H9 (cell line): Measurements from ENCODE around the gene THRB. TPM values are rescaled to one million over a fixed set of nuclear protein-coding genes. Genes with fewer than 3 reads are reported as not detected.

Source experiments
- DNase-seq: peaks from one replicate; pipeline ENCODE4 v3.0.0-alpha.2; 2017
- H2AFZ ChIP-seq: one replicate; pipeline ENCODE4 v1.6.1; 2013; ENCODE audit warnings: mild to moderate bottlenecking, low read length, control low read depth, moderate library complexity
- H2AK5ac ChIP-seq: 2 replicates; pipeline ENCODE4 v1.6.1; 2013; ENCODE audit warnings: low read length, control low read depth, mixed read lengths; ENCODE audit not compliant: insufficient read length
- H2BK120ac ChIP-seq: one replicate; pipeline ENCODE4 v1.6.1; 2013; ENCODE audit warnings: low read depth, mild to moderate bottlenecking, low read length, control low read depth, inconsistent platforms; ENCODE audit not compliant: poor library complexity, severe bottlenecking
- H2BK12ac ChIP-seq: 2 replicates; pipeline ENCODE4 v1.6.1; 2013; ENCODE audit warnings: low read length, control low read depth, mixed read lengths, low read depth; ENCODE audit not compliant: insufficient read length
- H2BK15ac ChIP-seq: 2 replicates; pipeline ENCODE4 v1.6.1; 2013; ENCODE audit warnings: low read depth, low read length, control low read depth
- H2BK20ac ChIP-seq: one replicate; pipeline ENCODE4 v1.6.1; 2013; ENCODE audit warnings: low read depth, mild to moderate bottlenecking, low read length, control low read depth, inconsistent platforms; ENCODE audit not compliant: poor library complexity, severe bottlenecking
- H2BK5ac ChIP-seq: 2 replicates; pipeline ENCODE4 v1.6.1; 2013; ENCODE audit warnings: low read length, control low read depth, mixed read lengths; ENCODE audit not compliant: insufficient read length
- H3K14ac ChIP-seq: 2 replicates; pipeline ENCODE4 v1.6.1; 2013; ENCODE audit warnings: low read length, control low read depth; ENCODE audit not compliant: insufficient read depth
- H3K18ac ChIP-seq: 2 replicates; pipeline ENCODE4 v1.6.1; 2013; ENCODE audit warnings: low read depth, mild to moderate bottlenecking, mixed read lengths, low read length, control low read depth; ENCODE audit not compliant: insufficient read length
- H3K23ac ChIP-seq: 2 replicates; pipeline ENCODE4 v1.6.1; 2013; ENCODE audit warnings: low read length, control low read depth, mixed read lengths, low read depth; ENCODE audit not compliant: insufficient read length
- H3K23me2 ChIP-seq: 2 replicates; pipeline ENCODE4 v1.6.1; 2013; ENCODE audit warnings: low read depth, mild to moderate bottlenecking, mixed read lengths, low read length, control low read depth; ENCODE audit not compliant: insufficient read length, poor library complexity, severe bottlenecking
- H3K27ac ChIP-seq: 2 replicates; pipeline ENCODE4 v1.5.1; 2013; ENCODE audit warnings: low read length, control low read depth, mixed read lengths, low read depth; ENCODE audit not compliant: insufficient read length
- H3K27me3 ChIP-seq: 2 replicates; pipeline ENCODE4 v1.6.1; 2013; ENCODE audit warnings: low read length, control low read depth, inconsistent platforms; ENCODE audit not compliant: insufficient read depth
- H3K4ac ChIP-seq: 2 replicates; pipeline ENCODE4 v1.6.1; 2013; ENCODE audit warnings: low read depth, mild to moderate bottlenecking, control low read depth, inconsistent platforms, low read length, moderate library complexity
- H3K4me1 ChIP-seq: 2 replicates; pipeline ENCODE4 v1.6.1; 2013; ENCODE audit warnings: low read length, control low read depth, inconsistent platforms; ENCODE audit not compliant: insufficient read depth
- H3K4me2 ChIP-seq: 2 replicates; pipeline ENCODE4 v1.6.1; 2013; ENCODE audit warnings: low read length, control low read depth, mixed read lengths; ENCODE audit not compliant: insufficient read length, insufficient read depth
- H3K56ac ChIP-seq: 2 replicates; pipeline ENCODE4 v1.6.1; 2013; ENCODE audit warnings: low read depth, mild to moderate bottlenecking, mixed read lengths, low read length, control low read depth; ENCODE audit not compliant: insufficient read length
- H3K79me1 ChIP-seq: 2 replicates; pipeline ENCODE4 v1.6.1; 2013; ENCODE audit warnings: low read depth, mild to moderate bottlenecking, moderate library complexity, low read length, control low read depth, inconsistent platforms; ENCODE audit not compliant: insufficient read depth, poor library complexity, severe bottlenecking
- H3K79me2 ChIP-seq: 2 replicates; pipeline ENCODE4 v1.6.1; 2013; ENCODE audit warnings: low read length, control low read depth, inconsistent platforms; ENCODE audit not compliant: insufficient read depth
- H3K9ac ChIP-seq: 2 replicates; pipeline ENCODE4 v1.6.1; 2013; ENCODE audit warnings: low read length, control low read depth, mixed read lengths; ENCODE audit not compliant: insufficient read length; ENCODE audit errors: extremely low read depth
- H3K9me3 ChIP-seq: one replicate; pipeline ENCODE4 v1.6.1; 2013; ENCODE audit warnings: low read depth, low read length, inconsistent platforms; ENCODE audit not compliant: control insufficient read depth
- H3T11ph ChIP-seq: one replicate; pipeline ENCODE4 v1.6.1; 2013; ENCODE audit warnings: mild to moderate bottlenecking, low read length, control low read depth, inconsistent platforms
- H4K20me1 ChIP-seq: one replicate; pipeline ENCODE4 v1.6.1; 2013; ENCODE audit not compliant: control insufficient read depth, insufficient read length, insufficient read depth
- H4K5ac ChIP-seq: 2 replicates; pipeline ENCODE4 v1.6.1; 2013; ENCODE audit warnings: low read depth, mild to moderate bottlenecking, mixed read lengths, low read length, control low read depth; ENCODE audit not compliant: insufficient read length
- H4K8ac ChIP-seq: replicated peaks from 2 replicates; pipeline ENCODE4 v1.6.1; 2013; ENCODE audit warnings: low read length, control low read depth, mixed read lengths, low read depth; ENCODE audit not compliant: insufficient read length
- H4K91ac ChIP-seq: 2 replicates; pipeline ENCODE4 v1.6.1; 2013; ENCODE audit warnings: low read depth, mild to moderate bottlenecking, moderate library complexity, mixed read lengths, low read length, control low read depth; ENCODE audit not compliant: insufficient read length
- H3K27ac Mint-ChIP-seq, 3 experiments: 2 replicates in 2 of 3; 3 replicates in 1 of 3; pipeline ENCODE4 v1.8.0; 2020 to 2021; ENCODE audit warnings: mixed read lengths in 3 of 3, mild to moderate bottlenecking in 1 of 3, moderate library complexity in 1 of 3
- H3K27me3 Mint-ChIP-seq: 2 replicates; pipeline ENCODE4 v1.8.0; 2021; ENCODE audit warnings: low read depth, mild to moderate bottlenecking, moderate library complexity, mixed read lengths
- H3K36me3 Mint-ChIP-seq, 3 experiments: 2 replicates in 2 of 3; 3 replicates in 1 of 3; pipeline ENCODE4 v1.8.0; 2020 to 2021; ENCODE audit warnings: low read depth in 3 of 3, mixed read lengths in 3 of 3; ENCODE audit not compliant: insufficient read depth in 1 of 3
- H3K4me1 Mint-ChIP-seq, 2 experiments: 2 replicates each; pipeline ENCODE4 v1.8.0; 2020; ENCODE audit warnings: mixed read lengths in 2 of 2
- H3K4me3 Mint-ChIP-seq, 2 experiments: 2 replicates in 1 of 2; 3 replicates in 1 of 2; pipeline ENCODE4 v1.8.0; 2020 to 2021; ENCODE audit warnings: mild to moderate bottlenecking in 2 of 2, mixed read lengths in 2 of 2, moderate library complexity in 1 of 2
- H3K9me3 Mint-ChIP-seq, 2 experiments: 2 replicates in 1 of 2; 3 replicates in 1 of 2; pipeline ENCODE4 v1.8.0; 2020; ENCODE audit warnings: mild to moderate bottlenecking in 2 of 2, mixed read lengths in 2 of 2, moderate library complexity in 1 of 2
- WGBS: extraction: QIAGEN DNeasy Blood & Tissue Kit; methylation state at CpG from one replicate; pipeline ENCODE4 v1.1.7; 2013; ENCODE audit warnings: missing lambda C conversion rate, low lambda C conversion rate, mixed read lengths; ENCODE audit not compliant: insufficient read length; ENCODE audit errors: extremely low coverage; 5-methylcytosine and 5-hydroxymethylcytosine counted together
- total RNA-seq: library from RNA; stranded (reverse); gene quantifications from 2 replicates; pipeline ENCODE4 v1.2.1, GENCODE V29; 2021
- TF ChIP-seq, protein P1 (sequence below): fragments of 200-600 bp; sonication (generic); conservative IDR thresholded peaks from 3 replicates; pipeline ENCODE4 v1.8.0; 2021; ENCODE audit warnings: antibody characterized with exemption, mild to moderate bottlenecking

The THRB gene
- total RNA-seq, 1 experiment from 2014 or later, result 8.6 TPM

DNA sequence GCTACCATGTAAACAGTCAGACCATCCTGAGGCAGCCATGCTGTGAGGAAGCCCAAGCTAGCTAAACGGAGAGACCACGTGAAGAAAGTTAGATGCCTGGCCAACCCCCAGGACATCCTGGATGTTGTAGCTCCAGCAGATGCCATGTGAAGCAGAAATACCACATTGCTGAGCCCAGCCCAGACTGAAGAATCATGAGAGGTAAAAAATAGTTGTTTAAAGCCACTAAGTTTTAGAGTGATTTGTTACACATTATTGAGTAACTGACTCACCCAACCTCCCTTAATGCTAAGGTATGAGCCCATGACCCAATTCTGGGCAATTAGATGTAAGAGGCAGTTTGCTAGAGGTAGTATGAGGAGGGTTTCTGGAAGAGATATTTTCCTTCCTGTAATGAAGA is 200.5 kb downstream of the THRB start:
- H3K4me1 Mint-ChIP-seq, result peaks cover 7 to 8% of the 10 kb centered on the region in 2 experiments
- no peaks in the 10 kb centered on the region for H3K4me1 ChIP-seq
- no peak overlapping the region for H3K14ac ChIP-seq
- 0 out of 7 replicates have a peak, but pooled peaks cover 0 to 1% (median 0%) of the 10 kb centered on the region in 3 experiments for H3K36me3 Mint-ChIP-seq
- H2AFZ ChIP-seq, result no peak overlapping the region
- H3K23ac ChIP-seq, result no peak overlapping the region
- no CpG with 5 or more reads among the region's 2 CpGs for WGBS
- H3K79me1 ChIP-seq, result no peaks in the 10 kb centered on the region
- H3K56ac ChIP-seq, result no peak overlapping the region
- no peak overlapping the region for H2AK5ac ChIP-seq
- H4K8ac ChIP-seq, result no peak overlapping the region
- H2BK5ac ChIP-seq, result no peak overlapping the region
- H3K27ac Mint-ChIP-seq, result no peak overlapping the region; a peak in 1 of 7 replicates
- no peak overlapping the region for H3K4me2 ChIP-seq
- H2BK120ac ChIP-seq, result no peak overlapping the region
- no peaks in the 10 kb centered on the region for H3K79me2 ChIP-seq
- no peak overlapping the region for H3K9ac ChIP-seq
- H4K5ac ChIP-seq, result no peak overlapping the region
- no peaks in the 10 kb centered on the region for H4K20me1 ChIP-seq
- H3T11ph ChIP-seq, result no peak overlapping the region
- H3K9me3 ChIP-seq, result no peaks in the 10 kb centered on the region
- H3K9me3 Mint-ChIP-seq, result no peaks in the 10 kb centered on the region; a peak in 1 of 5 replicates
- no peak overlapping the region for H4K91ac ChIP-seq
- no peak overlapping the region for H2BK20ac ChIP-seq
- DNase-seq, result no peak
- no peaks in the 10 kb centered on the region for H3K27me3 ChIP-seq
- H3K27ac ChIP-seq, result no peak overlapping the region
- TF ChIP-seq, protein P1, sequence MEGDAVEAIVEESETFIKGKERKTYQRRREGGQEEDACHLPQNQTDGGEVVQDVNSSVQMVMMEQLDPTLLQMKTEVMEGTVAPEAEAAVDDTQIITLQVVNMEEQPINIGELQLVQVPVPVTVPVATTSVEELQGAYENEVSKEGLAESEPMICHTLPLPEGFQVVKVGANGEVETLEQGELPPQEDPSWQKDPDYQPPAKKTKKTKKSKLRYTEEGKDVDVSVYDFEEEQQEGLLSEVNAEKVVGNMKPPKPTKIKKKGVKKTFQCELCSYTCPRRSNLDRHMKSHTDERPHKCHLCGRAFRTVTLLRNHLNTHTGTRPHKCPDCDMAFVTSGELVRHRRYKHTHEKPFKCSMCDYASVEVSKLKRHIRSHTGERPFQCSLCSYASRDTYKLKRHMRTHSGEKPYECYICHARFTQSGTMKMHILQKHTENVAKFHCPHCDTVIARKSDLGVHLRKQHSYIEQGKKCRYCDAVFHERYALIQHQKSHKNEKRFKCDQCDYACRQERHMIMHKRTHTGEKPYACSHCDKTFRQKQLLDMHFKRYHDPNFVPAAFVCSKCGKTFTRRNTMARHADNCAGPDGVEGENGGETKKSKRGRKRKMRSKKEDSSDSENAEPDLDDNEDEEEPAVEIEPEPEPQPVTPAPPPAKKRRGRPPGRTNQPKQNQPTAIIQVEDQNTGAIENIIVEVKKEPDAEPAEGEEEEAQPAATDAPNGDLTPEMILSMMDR, result no peak
- H3K27me3 Mint-ChIP-seq, result no peaks in the 10 kb centered on the region
- no peak overlapping the region for H2BK12ac ChIP-seq
- H3K23me2 ChIP-seq, result no peaks in the 10 kb centered on the region
- H3K18ac ChIP-seq, result no peak overlapping the region
- no peak overlapping the region for H2BK15ac ChIP-seq
- no peak overlapping the region for H3K4me3 Mint-ChIP-seq
- no peak overlapping the region for H3K4ac ChIP-seq
